ENCODE measurements around the gene MEIS2. TPM values are rescaled to one million over a fixed set of nuclear protein-coding genes. Genes with fewer than 3 reads are reported as not detected.
A peak's percentile ranks its signal among the peaks of the same experiment; 100 is the strongest.

The MEIS2 gene
- total RNA-seq, 2 experiments from 2014 or later = not detected

GRCh38 chr15:37109168-37109871 is 9.0 kb upstream of the MEIS2 start:
- Mint-ChIP-seq H3K4me1 (peaks cover 2% of the 10 kb centered on the region), H3K4me3 (no peak overlapping the region), H3K27me3 (peaks cover 83% of the 10 kb centered on the region), H3K36me3 (ENCODE audit: low read depth) (no peaks in the 10 kb centered on the region), H3K9me3 (no peaks in the 10 kb centered on the region), H3K27ac (no peak overlapping the region)
- ChIA-PET POLR2A (no interaction called here), CTCF (interaction anchor here (0.8 to 1.8 kb wide), 2 partner anchors 13 to 226 kb away, joined by 3 to 5 read pairs; no protein-coding TSS in a partner anchor)
- no peak for DNase-seq

GRCh38 chr15:37108381-37109167 is 8.2 kb upstream of the MEIS2 start:
- Mint-ChIP-seq H3K4me1 (peaks cover 2% of the 10 kb centered on the region), H3K4me3 (no peak overlapping the region), H3K27ac (no peak overlapping the region), H3K27me3 (peaks cover 91% of the 10 kb centered on the region), H3K9me3 (no peaks in the 10 kb centered on the region), H3K36me3 (ENCODE audit: low read depth) (no peaks in the 10 kb centered on the region)
- CTCF ChIA-PET = interaction anchor here (0.8 to 1.8 kb wide), 2 partner anchors 13 to 226 kb away, joined by 3 to 5 read pairs; no protein-coding TSS in a partner anchor
- POLR2A ChIA-PET = no interaction called here
- DNase-seq = no peak

- ChIA-PET POLR2A (no interaction called here), CTCF (interaction anchor here (0.6 kb wide), 1 partner anchor 10 kb away, joined by 3 read pairs; no protein-coding TSS in a partner anchor)
- H3K27me3 Mint-ChIP-seq = peaks cover 93% of the 10 kb centered on the region
- H3K36me3 Mint-ChIP-seq (ENCODE audit: low read depth) = no peaks in the 10 kb centered on the region
- no peak overlapping the region for H3K4me3 Mint-ChIP-seq
- H3K4me1 Mint-ChIP-seq = peaks cover 2% of the 10 kb centered on the region
- no peak for DNase-seq
- no peak overlapping the region for H3K27ac Mint-ChIP-seq
- H3K9me3 Mint-ChIP-seq = no peaks in the 10 kb centered on the region
Observed at GRCh38 chr15:37107744-37108380, 7.5 kb upstream of the MEIS2 start.

DNA sequence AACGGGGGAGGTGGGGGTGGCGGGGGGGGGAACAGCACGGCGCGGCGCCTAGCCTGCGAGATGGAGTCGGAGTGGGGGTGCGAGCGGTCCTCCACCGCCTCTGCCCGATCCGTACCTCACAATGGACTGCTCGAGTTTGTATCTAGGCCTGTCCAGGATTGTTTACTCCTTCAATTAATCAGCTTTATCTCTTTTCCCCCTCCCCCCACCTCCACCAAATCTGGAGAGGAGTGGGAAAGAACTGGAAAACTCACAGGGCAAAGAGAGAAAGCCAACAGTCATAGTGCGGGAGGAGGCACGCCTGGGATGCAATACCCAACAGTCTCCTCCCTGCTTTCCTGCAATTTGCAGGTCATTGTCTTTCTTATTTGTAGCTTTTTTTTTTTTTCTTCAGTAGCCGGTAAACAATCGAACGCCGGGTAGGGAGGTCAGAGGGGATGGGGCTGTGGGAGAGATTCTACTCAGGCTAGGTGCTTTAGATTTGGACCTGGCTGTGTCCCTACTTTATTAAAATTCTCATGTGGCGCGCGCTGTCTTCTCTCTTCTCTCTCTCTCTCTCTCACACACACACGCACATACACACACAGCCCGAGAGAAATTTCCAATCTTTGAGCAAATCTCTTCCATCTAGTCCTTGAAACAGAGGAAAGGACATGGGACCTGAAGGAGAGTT is 6.9 kb upstream of the MEIS2 start:
- CTCF ChIA-PET = interaction anchor here (0.6 kb wide), 1 partner anchor 9 kb away, joined by 3 read pairs; no protein-coding TSS in a partner anchor
- no peak overlapping the region for H3K4me3 Mint-ChIP-seq

GRCh38 chr15:37106490-37107001 is 6.2 kb upstream of the MEIS2 start:
- POLR2A ChIA-PET = no interaction called here
- Mint-ChIP-seq H3K27me3 (peaks cover 92% of the 10 kb centered on the region), H3K9me3 (no peaks in the 10 kb centered on the region), H3K4me3 (no peak overlapping the region), H3K4me1 (peaks cover 5% of the 10 kb centered on the region), H3K27ac (no peak overlapping the region), H3K36me3 (ENCODE audit: low read depth) (peaks cover 3% of the 10 kb centered on the region)
- CTCF ChIA-PET = no interaction called here
- DNase-seq = no peak

More for the DNA sequence above, 6.9 kb upstream of the MEIS2 start:
- Mint-ChIP-seq H3K27ac (no peak overlapping the region), H3K4me1 (peaks cover 4% of the 10 kb centered on the region), H3K9me3 (no peaks in the 10 kb centered on the region), H3K36me3 (ENCODE audit: low read depth) (peaks cover 2% of the 10 kb centered on the region), H3K27me3 (peaks cover 94% of the 10 kb centered on the region)
- POLR2A ChIA-PET = no interaction called here
- DNase-seq = no peak

DNA sequence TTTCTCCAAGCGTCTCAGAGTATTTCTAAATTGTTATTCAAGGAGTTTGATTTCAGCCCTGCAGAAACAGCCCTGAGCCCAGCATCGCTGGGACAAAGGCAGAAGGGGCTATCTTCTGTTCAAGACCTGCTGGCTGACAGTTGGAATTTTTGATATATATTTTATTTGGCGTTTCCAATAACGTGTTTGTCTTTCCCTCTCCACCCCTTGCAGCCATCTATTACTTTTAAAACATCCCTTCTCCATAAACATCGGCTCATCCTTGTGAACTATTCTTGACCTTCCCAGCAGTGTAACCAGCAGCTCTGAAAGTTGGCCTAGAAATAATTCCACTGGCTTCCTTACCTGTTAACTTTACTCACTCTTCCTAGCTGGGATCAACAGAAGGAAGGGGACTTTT is 5.5 kb upstream of the MEIS2 start:
- Mint-ChIP-seq H3K4me3 (no peak overlapping the region), H3K36me3 (ENCODE audit: low read depth) (peaks cover 6% of the 10 kb centered on the region), H3K27ac (no peak overlapping the region), H3K27me3 (peaks cover 92% of the 10 kb centered on the region), H3K9me3 (no peaks in the 10 kb centered on the region), H3K4me1 (peaks cover 8% of the 10 kb centered on the region)
- DNase-seq = no peak
- ChIA-PET CTCF (no interaction called here), POLR2A (no interaction called here)

- Mint-ChIP-seq H3K27me3 (peaks cover 91% of the 10 kb centered on the region), H3K4me3 (no peak overlapping the region), H3K9me3 (no peaks in the 10 kb centered on the region), H3K36me3 (ENCODE audit: low read depth) (peaks cover 9% of the 10 kb centered on the region), H3K27ac (no peak overlapping the region), H3K4me1 (peaks cover 15% of the 10 kb centered on the region)
- ChIA-PET POLR2A (no interaction called here), CTCF (no interaction called here)
- no peak for DNase-seq
Observed at GRCh38 chr15:37105029-37105428, 4.7 kb upstream of the MEIS2 start.

- POLR2A ChIA-PET = no interaction called here
- CTCF ChIA-PET = no interaction called here
- no peak overlapping the region for H3K27ac Mint-ChIP-seq
Observed at GRCh38 chr15:37104424-37104981, 4.2 kb upstream of the MEIS2 start.

GRCh38 chr15:37103475-37104423 is 3.4 kb upstream of the MEIS2 start:
- ChIA-PET POLR2A (no interaction called here), CTCF (interaction anchor here (0.7 kb wide), 1 partner anchor 60 kb away, joined by 3 read pairs; no protein-coding TSS in a partner anchor)
- peaks cover 20% of the 10 kb centered on the region for H3K4me1 Mint-ChIP-seq
- no peak overlapping the region for H3K27ac Mint-ChIP-seq
- H3K9me3 Mint-ChIP-seq = no peaks in the 10 kb centered on the region
- H3K27me3 Mint-ChIP-seq = peaks cover 89% of the 10 kb centered on the region
- H3K36me3 Mint-ChIP-seq (ENCODE audit: low read depth) = peaks cover 10% of the 10 kb centered on the region
- no peak overlapping the region for H3K4me3 Mint-ChIP-seq
- no peak for DNase-seq

More at GRCh38 chr15:37104424-37104981, 4.2 kb upstream of the MEIS2 start:
- DNase-seq = no peak
- no peak overlapping the region for H3K4me3 Mint-ChIP-seq
- H3K36me3 Mint-ChIP-seq (ENCODE audit: low read depth) = peaks cover 10% of the 10 kb centered on the region
- no peaks in the 10 kb centered on the region for H3K9me3 Mint-ChIP-seq
- peaks cover 91% of the 10 kb centered on the region for H3K27me3 Mint-ChIP-seq
- H3K4me1 Mint-ChIP-seq = peaks cover 16% of the 10 kb centered on the region

GRCh38 chr15:37103163-37103435 is 2.8 kb upstream of the MEIS2 start:
- Mint-ChIP-seq H3K27ac (peak overlapping the region; percentile 13), H3K4me1 (peaks cover 23% of the 10 kb centered on the region), H3K27me3 (peaks cover 90% of the 10 kb centered on the region), H3K9me3 (no peaks in the 10 kb centered on the region), H3K36me3 (ENCODE audit: low read depth) (peaks cover 10% of the 10 kb centered on the region), H3K4me3 (no peak overlapping the region)
- DNase-seq = no peak
- ChIA-PET POLR2A (no interaction called here), CTCF (interaction anchor here (0.7 kb wide), 1 partner anchor 59 kb away, joined by 3 read pairs; no protein-coding TSS in a partner anchor)

DNA sequence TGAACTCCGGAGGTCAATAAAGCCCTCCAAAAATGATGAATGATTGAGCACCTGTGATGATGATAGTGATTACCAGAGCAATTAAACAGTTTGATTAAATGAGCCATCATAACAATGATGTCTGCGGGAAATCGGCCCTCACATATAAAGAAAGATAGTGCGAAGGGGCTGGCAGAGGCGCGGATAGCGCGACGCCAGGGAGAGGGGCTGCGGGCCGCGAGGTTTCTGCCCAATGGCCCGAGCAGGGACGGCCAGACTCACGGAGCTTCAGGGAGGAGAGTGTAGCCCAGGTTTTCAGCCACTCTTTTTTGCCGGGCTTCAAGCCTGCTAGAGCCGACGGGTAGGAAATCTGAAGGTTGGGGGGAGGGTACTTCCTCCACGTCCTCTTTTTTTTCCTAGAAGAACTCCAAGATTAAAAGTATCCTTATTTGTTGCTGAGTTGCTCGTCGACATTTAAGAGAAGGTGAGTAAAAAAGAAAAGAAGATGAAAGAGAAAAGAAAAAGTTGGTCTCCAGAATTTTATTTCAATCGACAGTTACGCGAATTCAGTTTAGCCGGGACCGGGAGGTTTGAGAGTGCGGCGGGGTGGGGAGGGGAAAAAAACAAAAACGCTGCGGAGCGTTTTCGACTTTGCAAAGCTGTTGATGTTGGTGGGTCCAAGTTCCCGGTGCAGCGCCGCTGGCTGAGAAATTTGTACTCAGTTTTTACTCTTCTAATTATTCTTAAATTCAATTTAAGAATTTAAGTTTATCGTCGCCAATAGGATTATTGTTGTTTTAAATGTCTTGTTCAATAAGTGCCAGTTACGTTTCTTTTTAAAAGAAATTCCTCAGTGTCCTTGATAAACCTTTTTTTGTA is 2.2 kb upstream of the MEIS2 start:
- Mint-ChIP-seq H3K27me3 (peaks cover 90% of the 10 kb centered on the region), H3K9me3 (no peaks in the 10 kb centered on the region), H3K36me3 (ENCODE audit: low read depth) (peaks cover 10% of the 10 kb centered on the region), H3K27ac (peak overlapping the region; percentile 19), H3K4me3 (peak overlapping the region; percentile 34), H3K4me1 (peaks cover 23% of the 10 kb centered on the region)
- ChIA-PET CTCF (interaction anchor here (0.7 kb wide), 1 partner anchor 58 kb away, joined by 3 read pairs; no protein-coding TSS in a partner anchor), POLR2A (no interaction called here)
- no peak for DNase-seq

Data from activated CD4-positive, alpha-beta T cell treated with anti-CD3 and anti-CD28 coated beads, Interleukin-2, amount 10 ng/mL, durations not matched to agents 7 days and 5 days (primary cell).